DMS114 treated with DMSO at 0.1 percent for 48 hours (cell line): ENCODE results near the gene ARHGAP8.
"Not testable (repeated sequence)": the region's sequence is repeated elsewhere in the genome, so short reads cannot be mapped to it uniquely, and the experiment has no call there.

Experiments
- DNase-seq: peaks from one replicate; lab custom pipeline; 2025; ENCODE audit not compliant: unreplicated experiment; lab: John Stamatoyannopoulos, UW

The ARHGAP8 gene

DNA sequence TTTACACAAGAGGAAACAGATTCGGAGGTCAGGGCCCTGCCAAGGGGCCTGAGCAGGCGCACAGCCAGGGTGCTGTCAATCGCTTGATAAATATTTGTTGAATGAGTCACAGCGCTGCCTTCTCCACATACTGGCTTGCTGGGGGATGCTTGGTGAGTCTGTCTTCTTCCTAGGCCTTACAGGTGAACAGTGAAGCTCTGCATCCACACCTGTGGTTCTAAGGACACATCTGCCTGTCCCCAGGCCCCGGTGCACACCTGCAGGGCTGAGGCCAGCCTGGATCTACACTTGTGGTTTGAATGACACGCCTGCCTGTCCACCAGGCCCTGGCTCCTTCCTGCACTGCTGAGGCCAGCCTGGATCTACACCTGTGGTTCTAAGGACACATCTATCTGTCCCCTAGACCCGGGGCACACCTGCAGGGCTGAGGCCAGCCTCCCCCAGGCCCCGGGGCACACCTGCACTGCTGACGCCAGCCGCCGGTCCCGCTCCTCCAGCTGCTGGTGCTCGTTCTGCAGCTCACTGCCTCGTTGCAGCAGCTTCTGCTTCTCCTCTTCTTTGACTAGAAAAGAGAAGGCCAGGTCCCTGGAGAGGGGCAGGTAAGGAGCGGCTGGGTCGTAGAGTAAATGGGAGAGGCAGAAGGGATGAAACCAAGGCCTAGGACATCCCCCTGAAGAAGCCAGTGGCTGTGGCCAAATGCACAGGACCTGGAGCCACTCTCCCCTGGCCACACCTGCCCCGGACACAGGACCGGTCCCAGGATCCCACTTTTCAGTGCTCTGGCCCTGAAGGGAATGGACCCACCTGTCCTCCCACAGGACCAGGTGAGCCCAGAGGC lies 132.8 kb downstream of the ARHGAP8 start:
- no peak for DNase-seq

DNA sequence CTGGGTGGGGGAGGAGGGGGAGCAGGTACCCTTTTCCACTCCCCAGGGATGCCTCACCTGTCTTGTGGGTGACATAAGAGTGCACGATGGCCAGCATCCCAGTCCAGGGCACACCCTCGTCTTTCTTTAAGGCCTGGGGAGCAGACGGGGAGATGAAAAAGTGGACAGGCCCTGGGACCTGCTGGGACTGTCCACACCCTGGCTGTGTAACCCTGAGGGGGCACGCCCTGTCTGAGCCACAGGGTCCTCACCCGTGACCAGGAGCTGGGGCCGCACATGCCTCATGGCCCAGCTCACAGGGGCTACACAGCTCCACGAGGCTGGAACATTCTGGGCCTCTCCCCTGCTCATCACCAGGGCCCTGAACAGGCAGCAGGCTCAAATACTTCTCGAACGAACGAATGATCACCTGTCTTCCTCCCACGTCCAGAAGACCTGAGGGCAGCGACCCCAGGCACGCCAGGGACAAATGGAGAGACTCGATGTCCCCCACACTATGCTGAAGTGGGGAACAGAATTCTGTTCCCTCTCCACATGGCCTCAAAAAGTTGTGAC lies 133.5 kb downstream of the ARHGAP8 start:
- no peak for DNase-seq

DNA sequence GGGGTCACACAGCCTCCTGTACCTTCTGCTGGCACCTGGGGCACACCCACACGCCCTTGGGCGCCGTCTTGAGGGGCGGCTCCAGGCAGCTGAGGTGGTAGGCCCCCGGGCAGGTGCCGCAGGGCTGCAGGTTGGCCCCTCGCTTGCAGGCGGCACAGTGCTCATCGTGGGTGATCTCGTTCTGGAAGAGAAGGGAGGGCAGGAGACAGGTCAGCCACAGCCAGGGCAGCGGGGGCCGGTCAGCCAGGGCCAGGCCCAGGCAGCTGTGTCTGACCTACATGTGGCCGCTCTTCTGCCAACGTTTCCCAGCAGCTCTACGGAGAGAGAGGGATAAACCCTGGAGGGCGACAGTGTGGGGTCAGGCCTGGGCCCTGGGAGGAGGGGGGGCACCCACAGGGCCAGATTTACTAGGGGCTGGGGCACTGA lies 135.6 kb downstream of the ARHGAP8 start:
- DNase-seq, result no peak

DNA sequence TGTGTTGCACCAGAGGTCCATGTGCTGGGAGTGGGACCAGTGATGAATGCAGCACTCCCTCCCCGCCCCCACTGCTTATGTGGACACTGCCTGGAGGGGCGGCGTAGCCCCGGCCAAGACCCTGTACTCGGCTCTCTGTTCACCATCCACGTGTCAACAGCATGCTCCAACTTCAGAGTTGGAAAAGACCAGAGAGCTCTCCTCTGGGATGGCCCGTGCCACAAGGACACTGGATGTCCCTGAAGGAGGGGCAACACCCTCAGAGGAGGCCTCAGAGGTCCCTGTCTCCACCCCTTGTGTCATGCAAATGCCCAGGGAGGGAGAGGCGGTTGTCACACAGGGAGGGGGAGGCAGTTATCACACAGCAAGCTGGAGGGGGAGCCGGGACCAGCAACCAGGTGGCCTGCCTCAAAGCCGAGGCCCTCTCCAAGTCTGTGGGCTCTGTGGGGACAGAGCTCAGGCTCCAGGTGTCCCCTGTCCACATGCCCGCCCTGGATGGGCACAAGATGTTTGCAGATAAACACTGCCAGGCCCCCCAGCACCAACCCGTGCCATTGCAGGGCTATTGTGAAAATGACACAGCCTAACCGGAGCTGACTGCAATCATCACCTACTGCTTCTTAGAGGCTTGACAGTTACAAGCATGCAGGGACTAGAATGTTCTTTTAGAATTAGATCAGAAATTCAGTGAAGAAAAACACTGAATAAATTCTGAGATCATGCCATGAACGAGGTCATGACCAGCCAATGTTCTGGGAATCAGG lies 136.3 kb downstream of the ARHGAP8 start:
- no peak for DNase-seq

DNA sequence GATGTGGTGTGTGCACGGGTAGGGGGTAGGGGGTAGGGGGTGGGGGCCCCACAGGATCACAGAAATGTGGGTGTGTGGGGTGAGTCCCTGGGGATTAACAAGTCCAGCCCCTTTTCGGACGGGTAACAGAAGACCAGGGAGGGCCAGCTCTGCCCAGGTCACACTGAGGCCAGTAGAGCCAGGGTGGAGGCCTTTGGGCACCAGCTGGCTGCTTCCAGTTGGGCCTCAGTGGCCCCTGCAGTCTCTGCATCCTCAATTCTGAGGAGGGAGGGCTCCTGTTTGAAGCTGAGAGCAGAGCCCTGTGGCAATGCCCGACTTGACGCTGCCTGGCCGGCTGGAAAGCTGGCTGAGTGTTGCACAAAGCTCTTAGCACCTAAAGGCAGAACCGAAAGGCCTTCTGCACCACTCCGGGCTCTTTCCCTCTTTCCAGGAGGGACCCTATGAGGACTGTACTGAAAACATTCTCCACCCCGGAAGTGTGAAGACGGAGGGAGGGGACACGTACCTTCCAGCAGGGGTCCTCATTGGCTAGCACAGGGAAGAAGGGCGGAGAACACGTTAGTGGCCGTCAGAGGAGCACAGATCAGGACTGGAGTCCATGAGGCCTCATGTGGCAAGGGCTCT lies 137.0 kb downstream of the ARHGAP8 start:
- DNase-seq, result no peak

DNA sequence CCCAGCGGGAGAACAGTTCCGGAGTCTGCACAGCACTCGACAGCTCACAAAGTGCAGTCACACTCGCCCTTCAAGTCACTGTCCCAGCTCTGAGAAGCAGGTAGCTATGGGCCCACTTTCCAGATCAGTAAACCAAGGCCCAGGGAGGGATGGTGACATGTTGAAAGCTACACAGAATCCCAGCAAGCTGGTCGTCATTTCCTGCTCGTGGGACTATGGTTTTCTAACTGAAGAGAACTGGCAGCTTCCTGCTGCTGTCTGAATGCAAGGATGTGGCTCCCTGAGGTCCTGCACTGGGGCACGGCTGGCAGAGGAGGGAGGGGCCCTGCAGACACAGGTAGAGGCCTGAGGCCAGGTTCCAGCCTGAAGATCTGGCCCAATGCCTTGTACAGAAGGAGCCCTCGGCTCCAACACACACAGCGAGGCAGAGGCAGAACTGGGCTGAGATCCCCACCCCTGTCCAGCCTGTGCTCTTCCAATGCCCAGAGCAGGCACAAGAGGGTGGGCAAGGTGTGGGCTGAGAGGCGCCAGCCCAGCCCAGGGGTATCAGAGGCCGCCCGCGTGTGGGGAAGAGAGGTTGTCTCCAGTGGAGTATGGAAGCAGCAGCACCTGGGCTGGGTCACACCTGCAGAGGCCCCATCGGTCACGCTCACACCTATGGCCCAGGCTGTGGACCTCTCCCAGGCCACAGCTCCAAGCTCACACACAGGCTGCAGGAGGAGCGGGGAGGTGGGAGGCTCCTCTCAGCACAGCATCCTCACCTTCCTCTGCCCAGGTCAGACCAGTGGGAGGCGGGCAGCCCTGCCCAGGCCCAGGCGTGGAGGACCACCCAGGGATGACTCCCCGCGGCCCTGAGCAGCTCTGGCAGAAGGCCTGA lies 138.3 kb downstream of the ARHGAP8 start:
- no peak for DNase-seq

DNA sequence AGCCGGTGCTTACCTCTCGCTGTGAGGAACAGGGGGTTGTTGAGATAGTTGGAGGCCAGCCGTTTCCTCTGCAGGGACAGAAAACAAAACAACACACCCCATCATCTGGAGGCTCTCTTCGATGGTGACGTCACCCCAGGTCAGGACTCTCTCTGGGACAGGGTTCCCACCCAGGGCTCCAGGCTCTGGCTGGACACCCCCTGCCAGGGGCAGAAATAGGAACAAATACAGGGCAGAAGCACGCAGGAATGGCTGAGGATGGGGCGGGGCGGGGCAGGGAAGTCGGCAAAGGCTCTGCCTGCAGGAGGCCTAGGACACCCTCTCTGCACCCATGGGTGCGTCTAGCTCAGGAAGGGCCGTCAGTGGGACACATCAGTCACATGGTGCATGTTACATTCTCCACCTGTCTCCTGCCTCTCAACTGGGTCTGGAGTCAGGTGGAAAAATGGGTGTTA lies 138.9 kb downstream of the ARHGAP8 start:
- DNase-seq, result no peak

DNA sequence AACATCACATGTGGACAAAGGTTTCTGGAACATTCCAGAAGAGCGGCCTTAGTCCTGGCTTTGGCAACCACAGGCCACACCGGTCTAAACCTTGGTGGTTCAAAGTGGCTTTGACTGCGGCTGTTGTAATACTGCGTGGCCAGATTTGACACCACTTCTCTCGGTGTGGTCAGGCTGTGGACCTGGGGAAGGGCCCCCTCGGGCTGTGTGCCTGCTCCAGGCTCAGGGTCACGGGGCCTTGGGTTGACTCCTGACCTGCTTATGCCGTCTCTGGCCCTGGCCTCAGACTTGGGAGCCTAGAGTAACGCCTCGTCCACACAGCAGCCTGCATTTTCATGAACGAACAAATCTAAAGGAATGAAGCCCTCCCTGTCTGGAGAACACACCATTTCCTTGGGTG lies 139.4 kb downstream of the ARHGAP8 start:
- DNase-seq, result no peak

DNA sequence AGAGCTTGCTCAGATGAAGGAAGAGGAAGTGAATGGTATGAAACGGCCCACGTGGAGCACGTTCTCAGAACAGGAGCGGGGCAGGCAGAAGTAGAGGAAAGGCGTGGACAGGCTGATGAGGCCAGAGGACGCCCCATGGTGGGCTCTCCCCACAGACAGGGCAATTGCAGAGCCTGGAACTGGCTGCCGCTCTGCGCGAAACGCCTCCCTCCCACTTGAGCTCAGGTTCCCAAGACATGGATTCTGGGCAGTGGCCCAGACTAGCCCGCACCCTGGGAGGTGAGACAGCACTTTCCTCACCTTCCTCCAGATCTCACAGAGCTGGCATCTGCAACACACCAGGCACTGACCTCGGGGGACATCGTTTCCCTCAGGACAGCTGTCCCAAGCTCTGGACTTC lies 139.9 kb downstream of the ARHGAP8 start:
- DNase-seq, result no peak

DNA sequence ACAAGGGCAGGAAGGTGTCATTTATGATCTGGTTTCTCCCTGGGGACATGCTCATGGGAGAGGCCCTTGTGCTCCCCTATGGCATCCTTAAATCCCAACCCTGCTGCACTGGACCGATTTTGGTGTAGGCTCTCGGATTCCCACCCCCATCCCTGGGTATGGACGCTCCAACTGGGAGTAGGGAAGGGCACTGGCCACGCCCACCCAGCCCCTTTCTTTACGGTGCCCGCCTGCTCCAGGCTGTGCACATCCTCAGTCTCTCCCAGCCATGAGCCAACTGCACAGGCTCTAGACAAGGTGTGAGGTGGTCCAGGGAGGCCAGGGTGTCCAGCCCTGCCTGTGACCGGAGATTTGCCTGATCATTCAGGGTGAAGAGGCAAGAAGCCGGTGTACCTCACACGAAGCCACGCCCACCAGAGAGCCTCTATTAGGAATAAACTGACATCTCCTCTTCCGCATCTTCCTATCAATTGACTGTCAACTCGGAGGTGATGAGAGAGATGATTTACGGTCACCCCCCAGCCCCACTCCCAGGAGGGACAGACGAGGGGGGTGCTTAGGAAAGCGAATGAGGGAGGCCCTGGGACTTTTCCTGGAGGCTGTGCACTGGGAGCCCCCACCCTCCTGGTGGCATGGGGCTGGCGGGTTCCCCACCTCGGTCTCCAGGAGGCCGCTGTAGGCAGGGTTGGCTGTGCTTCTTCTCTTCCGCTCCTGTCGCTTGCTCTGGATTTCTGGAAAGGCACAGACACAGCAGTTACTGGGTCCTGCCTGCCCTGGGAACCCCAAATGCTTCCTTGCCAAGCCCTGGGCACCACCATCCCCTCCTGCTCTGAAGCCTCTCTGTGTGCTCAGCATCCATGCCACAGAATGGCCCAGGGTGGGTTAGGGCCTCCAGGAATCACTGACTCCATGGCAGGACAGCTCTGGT lies 140.7 kb downstream of the ARHGAP8 start:
- no peak for DNase-seq

DNA sequence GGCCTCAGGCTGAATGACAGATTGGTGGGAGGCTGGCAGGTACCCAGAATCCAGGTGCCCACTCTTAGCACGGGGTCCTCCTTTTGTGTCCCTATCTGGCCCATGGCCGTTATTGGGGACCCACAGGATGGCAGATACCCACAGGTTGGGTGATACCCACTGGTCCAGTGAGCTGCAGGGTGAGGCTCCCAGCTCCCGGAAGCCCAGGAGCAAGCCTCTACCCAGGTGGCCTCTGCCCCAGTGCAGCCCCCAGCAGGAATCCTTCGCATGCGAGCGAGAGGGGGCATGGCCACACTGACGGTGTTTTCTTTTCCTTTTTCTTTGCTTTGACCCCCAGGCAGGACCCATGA lies 141.3 kb downstream of the ARHGAP8 start:
- no peak for DNase-seq

DNA sequence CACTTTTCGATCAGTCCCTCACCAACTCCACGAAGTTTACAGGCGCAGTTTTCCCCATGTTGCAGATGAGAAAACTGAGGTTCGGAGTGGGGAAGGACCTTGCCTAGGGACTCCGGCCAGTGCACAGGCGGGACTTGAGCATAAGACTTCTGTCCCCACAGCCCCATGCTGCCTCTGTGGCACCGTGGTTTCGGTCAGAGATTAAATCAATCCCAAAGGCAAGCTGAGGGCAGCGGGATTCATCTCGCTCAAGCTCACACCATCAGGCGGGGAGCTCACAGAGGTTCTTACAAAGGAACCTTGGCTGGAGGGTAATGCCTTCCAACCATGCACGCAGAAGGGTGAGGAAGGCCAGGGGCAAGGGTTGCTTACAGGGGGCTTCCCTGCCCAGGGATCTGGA lies 141.9 kb downstream of the ARHGAP8 start:
- DNase-seq, result no peak

DNA sequence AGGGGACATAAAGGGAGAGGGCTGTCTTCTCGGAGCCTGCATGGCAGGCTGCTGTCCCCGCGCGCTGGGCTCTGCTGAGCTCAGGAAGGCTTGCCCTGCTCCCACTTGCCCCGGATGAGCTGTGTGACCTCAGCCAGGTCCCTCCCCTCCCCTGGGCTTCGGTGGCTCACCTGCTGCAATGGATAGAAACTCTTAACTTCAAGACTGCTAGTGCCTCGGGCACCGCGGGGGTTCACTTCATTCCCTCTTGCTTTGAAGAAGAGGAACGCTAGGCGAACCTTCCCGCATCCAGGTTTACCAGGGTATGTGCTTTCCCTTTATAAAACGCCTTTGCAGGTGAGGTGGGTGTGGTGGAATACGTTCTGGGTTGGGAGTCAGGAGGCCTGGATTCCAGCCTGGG lies 142.4 kb downstream of the ARHGAP8 start:
- DNase-seq, result no peak

DNA sequence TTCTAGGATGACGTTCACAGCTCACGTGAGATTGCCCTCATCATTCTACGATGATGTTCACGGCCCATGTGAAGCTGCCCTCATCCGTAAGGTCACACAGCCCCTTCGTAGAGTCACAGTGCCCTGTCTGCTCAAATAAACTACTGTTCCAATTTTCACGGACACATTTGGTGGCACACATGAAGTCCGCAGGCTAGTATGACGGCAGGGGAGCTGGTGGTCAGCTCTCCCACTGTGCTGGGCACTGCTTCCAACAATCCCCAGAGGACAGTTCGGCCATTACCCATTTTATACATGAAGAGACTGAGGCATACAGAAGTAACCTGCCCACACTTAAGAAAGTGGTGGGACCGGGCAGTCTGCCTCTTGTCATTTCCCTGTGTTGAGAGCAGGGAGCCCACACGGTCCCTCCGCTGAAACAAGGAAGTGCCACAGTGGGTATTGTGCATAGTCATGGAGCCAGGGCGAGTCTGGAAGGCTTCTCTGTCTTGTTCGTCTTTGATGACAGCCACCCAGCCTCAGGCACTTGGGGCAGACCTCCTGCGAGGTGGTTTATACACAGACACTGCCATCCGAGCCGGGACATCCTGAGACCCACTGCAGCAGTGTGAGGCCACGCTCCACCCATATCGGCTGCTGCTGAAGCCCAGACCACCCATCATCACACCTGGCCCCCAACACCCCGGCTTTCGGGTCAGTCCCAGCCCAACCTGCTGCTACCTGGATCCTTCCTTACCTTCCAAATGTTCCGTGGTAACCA lies 143.1 kb downstream of the ARHGAP8 start:
- DNase-seq, result no peak

DNA sequence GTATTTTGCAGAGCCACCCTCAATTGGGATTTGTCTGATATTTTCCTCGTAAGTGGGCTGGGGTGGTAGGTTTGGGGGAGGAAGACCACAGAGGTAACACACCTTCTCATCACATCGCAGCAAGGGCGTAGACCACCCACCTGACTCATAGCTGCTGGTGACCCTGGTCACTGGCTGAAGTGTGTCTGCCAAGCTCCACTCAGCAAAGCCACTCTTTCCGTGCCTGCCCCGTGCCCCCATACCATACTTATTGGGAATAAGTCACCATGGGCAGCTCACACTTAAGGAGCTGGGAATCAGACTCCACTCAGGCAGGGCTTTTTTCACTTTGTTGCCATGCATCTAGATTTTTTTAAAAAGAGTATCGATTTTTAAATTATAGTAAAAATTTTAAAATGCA lies 145.9 kb downstream of the ARHGAP8 start:
- DNase-seq, result no peak

DNA sequence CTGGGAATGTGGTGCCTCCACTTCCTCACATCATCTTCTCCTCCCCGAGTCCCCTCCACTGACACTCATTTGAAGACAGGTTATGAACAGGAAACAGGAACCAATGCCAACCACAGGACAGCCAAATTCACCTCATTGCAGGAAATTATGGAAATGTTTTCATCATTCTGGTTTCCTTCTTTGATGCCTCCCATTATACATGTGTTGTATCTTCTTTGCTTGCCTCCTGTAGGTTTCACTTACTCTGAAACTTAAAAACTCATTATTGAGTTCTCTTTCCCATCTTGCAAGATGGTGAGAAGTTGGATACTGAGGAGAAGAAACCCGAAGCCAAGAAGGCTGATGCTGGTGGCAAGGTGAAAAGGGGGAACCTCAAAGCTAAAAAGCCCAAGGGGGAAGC lies 148.9 kb downstream of the ARHGAP8 start:
- DNase-seq, result no peak

DNA sequence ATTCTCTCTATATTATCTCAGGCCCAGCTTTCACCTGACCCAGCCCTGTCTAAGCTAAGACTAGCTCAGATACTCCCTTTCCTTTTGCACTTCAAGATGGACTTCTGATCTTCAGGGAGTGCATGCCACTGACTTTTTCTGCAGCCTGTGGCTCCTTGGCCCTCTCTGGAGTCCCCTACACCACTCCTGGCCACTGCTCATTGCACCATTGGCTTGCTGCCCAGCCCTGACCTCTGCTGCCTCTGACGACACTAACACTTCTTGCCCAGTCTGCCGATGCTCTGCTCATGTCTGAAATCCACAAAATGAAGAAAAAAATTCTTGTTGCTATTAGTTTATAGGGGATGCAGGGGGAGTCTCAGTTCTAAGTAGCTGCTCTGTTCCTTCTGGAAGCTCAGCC lies 150.8 kb downstream of the ARHGAP8 start:
- DNase-seq, result not testable (repeated sequence)

DNA sequence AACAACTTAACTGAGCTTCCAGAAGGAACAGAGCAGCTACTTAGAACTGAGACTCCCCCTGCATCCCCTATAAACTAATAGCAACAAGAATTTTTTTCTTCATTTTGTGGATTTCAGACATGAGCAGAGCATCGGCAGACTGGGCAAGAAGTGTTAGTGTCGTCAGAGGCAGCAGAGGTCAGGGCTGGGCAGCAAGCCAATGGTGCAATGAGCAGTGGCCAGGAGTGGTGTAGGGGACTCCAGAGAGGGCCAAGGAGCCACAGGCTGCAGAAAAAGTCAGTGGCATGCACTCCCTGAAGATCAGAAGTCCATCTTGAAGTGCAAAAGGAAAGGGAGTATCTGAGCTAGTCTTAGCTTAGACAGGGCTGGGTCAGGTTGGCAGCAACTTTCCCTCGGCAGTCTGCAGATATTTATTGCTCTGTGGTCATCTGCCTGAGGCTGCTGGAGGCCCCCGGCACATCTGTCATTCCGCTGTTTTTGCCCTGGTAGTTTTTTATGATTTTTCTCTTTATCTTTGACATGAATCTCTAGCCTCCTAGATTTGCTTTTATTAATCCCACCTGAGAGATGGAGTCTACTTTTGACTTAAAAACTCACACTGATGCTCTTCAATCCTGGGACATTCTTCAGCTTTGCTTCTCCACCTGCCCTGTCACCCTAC lies 152.2 kb downstream of the ARHGAP8 start:
- not testable (repeated sequence) for DNase-seq
